HG03097 (cell line): Measurements from ENCODE around the gene CLN6.
"Not testable (repeated sequence)": the region's sequence is repeated elsewhere in the genome, so short reads cannot be mapped to it uniquely, and the experiment has no call there.

Source experiments
- ATAC-seq: cut with Tn5 transposase; IDR thresholded peaks from one replicate; pipeline ENCODE4 v1.9.1; 2021; ENCODE audit not compliant: unreplicated experiment, low FRiP score

Gene CLN6

GRCh38 chr15:68192117-68192516 lies 37.4 kb downstream of the CLN6 start:
- ATAC-seq: no peak

- no peak for ATAC-seq
These were observed 38.0 kb downstream of the CLN6 start for GRCh38 chr15:68191555-68191954.

GRCh38 chr15:68190048-68190447 lies 39.5 kb downstream of the CLN6 start:
- no peak for ATAC-seq

GRCh38 chr15:68188647-68189046 lies 40.9 kb downstream of the CLN6 start:
- no peak for ATAC-seq

GRCh38 chr15:68187559-68187958 lies 42.0 kb downstream of the CLN6 start:
- no peak for ATAC-seq

GRCh38 chr15:68186671-68187397 lies 42.7 kb downstream of the CLN6 start:
- no peak for ATAC-seq

- no peak for ATAC-seq
These were observed 44.7 kb downstream of the CLN6 start for GRCh38 chr15:68184616-68185480.

GRCh38 chr15:68183616-68184315 lies 45.8 kb downstream of the CLN6 start:
- no peak for ATAC-seq

GRCh38 chr15:68177742-68178141 lies 51.8 kb downstream of the CLN6 start:
- no peak for ATAC-seq

GRCh38 chr15:68176601-68177000 lies 52.9 kb downstream of the CLN6 start:
- ATAC-seq: no peak

GRCh38 chr15:68175526-68175925 lies 54.0 kb downstream of the CLN6 start:
- ATAC-seq: no peak

GRCh38 chr15:68173119-68173518 lies 56.4 kb downstream of the CLN6 start:
- ATAC-seq: no peak

GRCh38 chr15:68172037-68172436 lies 57.5 kb downstream of the CLN6 start:
- ATAC-seq: not testable (repeated sequence)

- no peak for ATAC-seq
These were observed 62.7 kb downstream of the CLN6 start for GRCh38 chr15:68166847-68167246.

GRCh38 chr15:68163191-68163590 lies 66.3 kb downstream of the CLN6 start:
- ATAC-seq: no peak

- ATAC-seq: no peak
These were observed 71.4 kb downstream of the CLN6 start for GRCh38 chr15:68158046-68158628.

- ATAC-seq: no peak
These were observed 72.5 kb downstream of the CLN6 start for GRCh38 chr15:68157074-68157473.
